Left lung (tissue), 10 donors: ENCODE results near the gene UBE2C. TPM values are rescaled to one million over a fixed set of nuclear protein-coding genes. Genes with fewer than 3 reads are reported as not detected.
A peak's percentile ranks its signal among the peaks of the same experiment; 100 is the strongest.

Experiments
- ATAC-seq: fragments of 200-7000 bp; cut with Tn5 transposase; one replicate; pipeline ENCODE4 v1.9.1; 2020; ENCODE audit warnings: moderate library complexity
- DNase-seq, 4 donors: peaks; one replicate each; pipeline ENCODE4 v3.0.0-alpha.2; 2013 to 2020
- H3K27ac ChIP-seq, 2 donors: fragments of 200-600 bp; sonication (generic) in 1 of 2; one replicate each; pipeline versions ENCODE4 v1.5.0 to v1.8.0; 2020 to 2021
- H3K27me3 ChIP-seq, 2 donors: fragments of 200-600 bp; sonication (generic) in 1 of 2; one replicate each; pipeline versions ENCODE4 v1.5.0 to v1.8.0; 2020 to 2021
- H3K36me3 ChIP-seq, 2 donors: fragments of 200-600 bp; sonication (generic) in 1 of 2; one replicate each; pipeline versions ENCODE4 v1.5.0 to v1.8.0; 2020 to 2021
- H3K4me1 ChIP-seq, 2 donors: fragments of 200-600 bp; one replicate each; pipeline ENCODE4 v1.8.0; 2021
- H3K4me3 ChIP-seq, 2 donors: fragments of 200-600 bp; sonication (generic) in 1 of 2; one replicate each; pipeline versions ENCODE4 v1.5.0 to v1.8.0; 2020 to 2021; ENCODE audit warnings: mild to moderate bottlenecking in 1 of 2
- H3K9me3 ChIP-seq, 2 donors: fragments of 200-600 bp; sonication (generic) in 1 of 2; one replicate each; pipeline versions ENCODE4 v1.5.0 to v1.8.0; 2020 to 2021
- intact Hi-C, 2 donors: fragments of 100-400 bp; cut with DNase I; formaldehyde crosslinking; loops; one replicate each; pipeline versions ENCODE4 v1.11.2 to v1.14.2; 2022
- polyA plus RNA-seq, 6 donors: library from polyadenylated mRNA; unstranded; fragments of 120-200 nt; gene quantifications; one replicate each; pipeline ENCODE4 v1.2.1, GENCODE V29; 2013; ENCODE audit not compliant: insufficient read length in 6 of 6
- total RNA-seq, 2 donors: library from RNA; stranded (reverse); fragmentation: NEBNext Ultra II Directional; extraction: Animal tissue kit (Norgen Biotek cat#: 25700); gene quantifications; one replicate each; pipeline ENCODE4 v1.2.1, GENCODE V29; 2021
- TF ChIP-seq, protein P1 (sequence below), 2 donors: fragments of 200-600 bp; sonication (generic) in 1 of 2; IDR thresholded peaks; one replicate each; pipeline versions ENCODE4 v1.5.0 to v1.8.0; 2021; ENCODE audit warnings: antibody characterized with exemption in 2 of 2
- donor health status: DM: no; HTN: yes; CAD: no.
- donor health status: DM: no; HTN: no; CAD: no.

Gene UBE2C
- total and polyA plus RNA-seq, 8 donors = 5.9 to 99.2 (median 49.8) TPM

DNA sequence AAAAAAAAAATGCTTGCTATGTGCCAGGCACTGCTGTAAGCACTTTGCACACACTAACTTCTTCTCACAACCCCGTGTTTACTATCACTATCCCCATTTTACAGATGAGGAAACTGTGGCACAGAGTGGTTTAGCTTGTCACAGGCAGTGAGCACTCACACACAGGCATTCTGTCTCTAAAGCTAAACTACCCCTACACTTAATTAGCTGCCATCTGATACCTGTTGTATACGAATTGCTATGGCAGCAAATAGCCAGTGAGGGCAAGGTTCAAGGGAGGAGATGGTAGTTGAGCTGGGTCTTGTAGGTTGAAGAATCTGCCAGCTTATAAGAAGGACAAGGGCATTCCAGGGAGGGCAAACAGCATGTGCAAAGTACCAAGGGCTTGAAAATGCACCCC lies 9.5 kb downstream of the UBE2C start:
- no peak overlapping the region for H3K27ac ChIP-seq
- H3K9me3 ChIP-seq = no peaks in the 10 kb centered on the region
- TF ChIP-seq, protein P1, sequence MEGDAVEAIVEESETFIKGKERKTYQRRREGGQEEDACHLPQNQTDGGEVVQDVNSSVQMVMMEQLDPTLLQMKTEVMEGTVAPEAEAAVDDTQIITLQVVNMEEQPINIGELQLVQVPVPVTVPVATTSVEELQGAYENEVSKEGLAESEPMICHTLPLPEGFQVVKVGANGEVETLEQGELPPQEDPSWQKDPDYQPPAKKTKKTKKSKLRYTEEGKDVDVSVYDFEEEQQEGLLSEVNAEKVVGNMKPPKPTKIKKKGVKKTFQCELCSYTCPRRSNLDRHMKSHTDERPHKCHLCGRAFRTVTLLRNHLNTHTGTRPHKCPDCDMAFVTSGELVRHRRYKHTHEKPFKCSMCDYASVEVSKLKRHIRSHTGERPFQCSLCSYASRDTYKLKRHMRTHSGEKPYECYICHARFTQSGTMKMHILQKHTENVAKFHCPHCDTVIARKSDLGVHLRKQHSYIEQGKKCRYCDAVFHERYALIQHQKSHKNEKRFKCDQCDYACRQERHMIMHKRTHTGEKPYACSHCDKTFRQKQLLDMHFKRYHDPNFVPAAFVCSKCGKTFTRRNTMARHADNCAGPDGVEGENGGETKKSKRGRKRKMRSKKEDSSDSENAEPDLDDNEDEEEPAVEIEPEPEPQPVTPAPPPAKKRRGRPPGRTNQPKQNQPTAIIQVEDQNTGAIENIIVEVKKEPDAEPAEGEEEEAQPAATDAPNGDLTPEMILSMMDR (IDR thresholded peaks at IDR 0.05) = no peak
- no peak overlapping the region for H3K4me3 ChIP-seq
- H3K27me3 ChIP-seq = peaks cover 16 to 37% of the 10 kb centered on the region in 2 donors
- no peaks in the 10 kb centered on the region for H3K36me3 ChIP-seq
- ATAC-seq (no peak), DNase-seq (no peak)
- peaks cover 7 to 30% of the 10 kb centered on the region in 2 donors for H3K4me1 ChIP-seq
- intact Hi-C loops = no loop called here

DNA sequence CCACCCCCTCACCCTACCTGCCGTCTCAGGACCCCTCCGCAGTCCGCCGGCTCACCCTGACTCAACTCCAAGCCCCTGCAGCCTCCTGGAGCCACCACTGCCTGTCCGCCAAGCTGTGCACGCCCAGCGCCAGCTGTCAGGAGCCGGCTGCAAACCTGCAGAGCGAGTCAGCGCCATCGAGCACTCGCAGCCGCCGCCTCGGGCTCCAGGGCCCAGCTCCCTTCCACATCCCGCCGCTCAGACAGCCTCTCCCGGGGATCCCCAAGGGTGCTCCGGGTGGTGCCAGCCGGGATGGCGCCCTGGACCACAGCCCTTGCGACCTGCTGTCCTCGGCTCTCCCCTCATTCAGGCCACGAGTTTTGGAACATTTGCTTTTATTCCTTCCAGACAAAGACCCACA lies 10.4 kb downstream of the UBE2C start:
- no peak overlapping the region for H3K27ac ChIP-seq
- intact Hi-C loops = no loop called here
- no peaks in the 10 kb centered on the region for H3K9me3 ChIP-seq
- H3K36me3 ChIP-seq = no peaks in the 10 kb centered on the region
- peak in 2 of 4 donors; percentile 52 to 87 for DNase-seq
- no peak overlapping the region for H3K4me3 ChIP-seq
- TF ChIP-seq, protein P1 (IDR thresholded peaks at IDR 0.05) = no peak
- peaks cover 3 to 25% of the 10 kb centered on the region in 2 donors for H3K4me1 ChIP-seq
- peak; percentile 65 for ATAC-seq
- peaks cover 16 to 37% of the 10 kb centered on the region in 2 donors for H3K27me3 ChIP-seq

DNA sequence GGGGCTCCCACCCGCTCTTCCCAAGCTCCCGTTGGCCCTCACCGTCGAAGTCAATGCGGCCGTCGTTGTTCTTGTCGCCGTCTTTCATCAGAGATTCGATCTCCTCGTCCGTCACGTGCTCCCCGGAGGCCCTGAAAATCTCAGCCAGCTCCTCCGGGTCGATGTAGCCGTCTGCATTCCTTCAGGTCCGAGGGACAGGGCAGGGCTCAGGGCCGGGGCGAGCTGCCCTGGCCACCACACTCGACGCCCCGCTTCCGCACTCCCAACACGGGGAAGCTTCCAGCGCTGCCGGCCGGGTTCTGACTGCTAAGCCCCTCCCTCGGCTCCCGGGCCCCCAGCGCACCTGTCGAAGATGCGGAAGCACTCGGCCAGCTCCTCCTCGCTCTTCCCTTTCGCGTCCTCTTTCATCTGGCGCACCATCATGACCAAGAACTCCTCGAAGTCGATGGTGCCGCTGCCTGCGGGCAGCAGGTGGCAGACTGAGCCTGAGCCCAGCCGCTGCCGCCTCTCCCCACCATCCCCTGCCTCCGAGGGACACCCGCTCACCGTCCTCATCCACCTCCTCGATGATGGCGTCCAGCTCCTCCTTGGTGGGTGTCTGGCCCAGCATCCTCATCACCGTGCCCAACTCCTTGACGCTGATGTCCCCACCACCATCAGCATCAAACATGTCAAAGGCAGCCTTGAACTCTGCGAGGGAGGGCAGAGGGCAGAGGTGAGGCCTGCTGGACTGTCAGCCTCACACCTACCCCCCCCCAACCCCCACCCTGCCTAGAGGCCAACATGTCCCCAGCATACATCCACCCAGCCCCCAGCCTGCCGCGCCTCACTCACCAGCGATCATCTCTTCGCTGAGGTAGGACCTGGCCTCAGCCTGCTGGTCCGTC lies 11.7 kb downstream of the UBE2C start:
- no peaks in the 10 kb centered on the region for H3K36me3 ChIP-seq
- H3K4me3 ChIP-seq = no peak overlapping the region
- peak in 1 of 4 donors; percentile 81 for DNase-seq
- TF ChIP-seq, protein P1 (IDR thresholded peaks at IDR 0.05) = peak in 1 of 2 donors; percentile 22
- peaks cover 16 to 37% of the 10 kb centered on the region in 2 donors for H3K27me3 ChIP-seq
- intact Hi-C loops = no loop called here
- H3K4me1 ChIP-seq = peaks cover 3 to 25% of the 10 kb centered on the region in 2 donors
- ATAC-seq = peak; percentile 41
- no peak overlapping the region for H3K27ac ChIP-seq
- H3K9me3 ChIP-seq = no peaks in the 10 kb centered on the region

DNA sequence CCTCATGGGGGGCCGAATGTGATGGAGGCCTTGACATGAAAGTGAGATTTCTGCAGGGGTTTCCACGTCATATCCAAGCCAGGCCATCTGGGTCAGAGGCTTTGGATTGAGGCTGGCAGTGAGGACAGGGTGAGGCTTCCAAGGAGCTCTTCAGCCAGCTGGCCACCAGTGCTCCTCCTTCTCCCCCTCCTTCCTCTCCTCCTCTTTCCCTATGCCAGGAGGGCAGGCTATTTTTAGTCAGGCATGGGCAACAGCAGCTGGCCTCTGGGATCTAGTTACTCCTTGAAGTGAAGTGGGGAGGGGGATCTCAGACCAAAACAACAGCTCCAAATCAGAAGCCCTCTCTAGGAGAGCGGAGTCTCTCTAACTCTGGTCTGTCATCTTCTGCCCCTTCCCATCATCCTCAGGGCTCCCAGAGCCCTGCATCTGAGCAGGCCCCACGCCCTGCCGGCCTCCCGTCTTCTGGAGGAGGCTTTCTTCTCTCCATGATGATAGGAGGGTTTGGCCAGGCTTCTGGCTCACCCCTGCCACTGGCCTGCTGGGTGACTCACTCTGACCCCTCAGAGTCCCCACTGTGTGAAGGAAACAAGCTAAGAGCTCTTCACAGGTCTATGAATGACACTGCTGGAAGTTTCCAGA lies 14.1 kb downstream of the UBE2C start:
- H3K9me3 ChIP-seq = no peaks in the 10 kb centered on the region
- intact Hi-C loops = no loop called here
- H3K27me3 ChIP-seq = peaks cover 16 to 34% of the 10 kb centered on the region in 2 donors
- DNase-seq (peak in 2 of 4 donors; percentile 46), ATAC-seq (peak; percentile 77)
- H3K4me1 ChIP-seq = peaks cover 3 to 25% of the 10 kb centered on the region in 2 donors
- H3K36me3 ChIP-seq = no peaks in the 10 kb centered on the region
- no peak overlapping the region for H3K4me3 ChIP-seq
- TF ChIP-seq, protein P1 (IDR thresholded peaks at IDR 0.05) = no peak
- peak overlapping the region; percentile 41 to 67 for H3K27ac ChIP-seq
